ENCODE data around the gene IRF2BPL.

- TF ChIP-seq, protein P1, sequence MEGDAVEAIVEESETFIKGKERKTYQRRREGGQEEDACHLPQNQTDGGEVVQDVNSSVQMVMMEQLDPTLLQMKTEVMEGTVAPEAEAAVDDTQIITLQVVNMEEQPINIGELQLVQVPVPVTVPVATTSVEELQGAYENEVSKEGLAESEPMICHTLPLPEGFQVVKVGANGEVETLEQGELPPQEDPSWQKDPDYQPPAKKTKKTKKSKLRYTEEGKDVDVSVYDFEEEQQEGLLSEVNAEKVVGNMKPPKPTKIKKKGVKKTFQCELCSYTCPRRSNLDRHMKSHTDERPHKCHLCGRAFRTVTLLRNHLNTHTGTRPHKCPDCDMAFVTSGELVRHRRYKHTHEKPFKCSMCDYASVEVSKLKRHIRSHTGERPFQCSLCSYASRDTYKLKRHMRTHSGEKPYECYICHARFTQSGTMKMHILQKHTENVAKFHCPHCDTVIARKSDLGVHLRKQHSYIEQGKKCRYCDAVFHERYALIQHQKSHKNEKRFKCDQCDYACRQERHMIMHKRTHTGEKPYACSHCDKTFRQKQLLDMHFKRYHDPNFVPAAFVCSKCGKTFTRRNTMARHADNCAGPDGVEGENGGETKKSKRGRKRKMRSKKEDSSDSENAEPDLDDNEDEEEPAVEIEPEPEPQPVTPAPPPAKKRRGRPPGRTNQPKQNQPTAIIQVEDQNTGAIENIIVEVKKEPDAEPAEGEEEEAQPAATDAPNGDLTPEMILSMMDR (conservative IDR thresholded peaks at IDR 0.05), result no peak
- TF ChIP-seq ZFX (IDR thresholded peaks at IDR 0.05), result no peak
Observed at GRCh38 chr14:76984297-76984696, 44.2 kb downstream of the IRF2BPL start.

All from C4-2B (cell line).